Esophagus muscularis mucosa (tissue), 4 donors: Measurements from ENCODE around the gene RHBDF2. TPM values are rescaled to one million over a fixed set of nuclear protein-coding genes. Genes with fewer than 3 reads are reported as not detected.
A peak's percentile ranks its signal among the peaks of the same experiment; 100 is the strongest.

ENCODE experiments used
- DNase-seq: peaks from one replicate; pipeline ENCODE4 v3.0.0-alpha.2; 2017; ENCODE audit errors: extremely low spot score
- H3K27ac ChIP-seq, 4 donors: fragments of 200-600 bp; sonication (generic); replicated peaks in 1 of 4; 1 replicate in 3 of 4; 2 replicates in 1 of 4; pipeline ENCODE4 v1.5.1; 2016 to 2019; ENCODE audit warnings: mild to moderate bottlenecking in 1 of 4
- H3K27me3 ChIP-seq, 4 donors: fragments of 200-600 bp; sonication (generic); one replicate each; pipeline versions ENCODE4 v1.5.1 to v1.6.0; 2016 to 2019
- H3K36me3 ChIP-seq, 4 donors: fragments of 200-600 bp; sonication (generic); one replicate each; pipeline ENCODE4 v1.5.1; 2016 to 2019
- H3K4me1 ChIP-seq, 4 donors: fragments of 200-600 bp; sonication (generic); one replicate each; pipeline ENCODE4 v1.5.1; 2016 to 2019
- H3K4me3 ChIP-seq, 4 donors: fragments of 200-600 bp; sonication (generic); 1 replicate in 2 of 4; 2 replicates in 2 of 4; pipeline ENCODE4 v1.5.1; 2016 to 2019; ENCODE audit warnings: mild to moderate bottlenecking in 4 of 4, moderate library complexity in 1 of 4
- H3K9me3 ChIP-seq, 4 donors: fragments of 200-600 bp; sonication (generic); 1 replicate in 3 of 4; 2 replicates in 1 of 4; pipeline ENCODE4 v1.5.1; 2016 to 2019
- EP300 ChIP-seq: sonication (generic); formaldehyde crosslinking; IDR thresholded peaks from one replicate; pipeline ENCODE4 v1.6.1; 2017; ENCODE audit warnings: antibody characterized with exemption
- POLR2A ChIP-seq: fragments of 450-650 bp; IDR thresholded peaks from one replicate; pipeline ENCODE4 v1.6.1; 2017; ENCODE audit warnings: antibody characterized with exemption, moderate library complexity, mild to moderate bottlenecking, low read depth
- POLR2AphosphoS5 ChIP-seq, 2 donors: sonication (generic); formaldehyde crosslinking; IDR thresholded peaks; one replicate each; pipeline ENCODE4 v1.6.1; 2017; ENCODE audit warnings: antibody characterized with exemption in 2 of 2
- WGBS: methylation state at CpG from one replicate; pipeline ENCODE4 v1.1.5; 2018; 5-methylcytosine and 5-hydroxymethylcytosine counted together
- intact Hi-C: fragments of 100-400 bp; cut with DNase I; formaldehyde crosslinking; loops from one replicate; pipeline ENCODE4 v1.15.1; 2023
- total RNA-seq, 4 donors: library from RNA; depleted of rRNA; stranded (reverse); fragments of >200 nt; gene quantifications; one replicate each; pipeline versions ENCODE4 v1.1.0 to v1.2.1, GENCODE V29; 2016
- TF ChIP-seq, protein P1 (sequence below), 3 experiments: fragments of 200-600 bp in 2 of 3; fragments of 450-650 bp in 1 of 3; sonication (generic) in 2 of 3; IDR thresholded peaks; one replicate each; pipeline ENCODE4 v1.5.1; 2017 to 2019; ENCODE audit warnings: antibody characterized with exemption in 3 of 3, mild to moderate bottlenecking in 2 of 3, moderate library complexity in 1 of 3

The RHBDF2 gene
- total RNA-seq, 4 donors from 2014 or later = 12.9 to 22.5 (median 15.4) TPM

DNA sequence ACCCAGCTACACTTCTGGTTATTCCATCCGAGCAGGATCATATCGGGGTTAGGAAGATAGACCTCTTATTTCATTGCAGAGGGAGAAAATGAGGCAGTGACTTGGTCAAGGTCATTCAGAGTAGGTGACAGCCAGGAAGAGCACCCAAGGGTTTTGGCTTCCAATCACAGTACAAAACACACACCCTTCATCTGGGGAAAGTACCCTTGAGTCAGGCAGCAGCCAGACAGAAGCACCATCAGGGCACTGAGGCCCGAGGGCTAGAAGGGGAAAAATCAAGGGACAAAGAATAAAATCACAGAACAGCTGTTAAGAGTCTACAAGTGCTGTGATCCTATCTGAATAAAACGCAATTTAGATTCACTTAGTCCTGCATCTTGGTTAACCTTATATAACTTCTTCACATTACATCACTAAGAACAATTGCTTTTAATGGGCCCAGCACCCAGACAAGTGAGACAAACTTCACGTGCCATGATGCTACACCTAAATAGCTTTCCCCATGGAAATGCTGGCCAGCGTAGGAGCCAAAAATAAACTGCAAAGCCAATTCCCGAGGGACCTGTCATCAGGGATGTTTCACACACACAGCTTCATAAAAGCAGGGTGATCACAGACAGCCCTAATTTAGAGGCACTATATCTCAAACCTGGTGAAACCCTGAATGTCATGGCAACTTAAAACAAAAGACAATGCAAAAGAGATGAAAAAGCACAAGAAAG lies 53.1 kb downstream of the RHBDF2 start:
- intact Hi-C loops = no loop called here
- no peak for DNase-seq
- Histone ChIP-seq H3K27me3 (no peaks in the 10 kb centered on the region), H3K27ac (peak overlapping the region in 2 of 4 donors; percentile 28 to 53), H3K4me3 (no peak overlapping the region), H3K9me3 (no peaks in the 10 kb centered on the region), H3K4me1 (peaks cover 41 to 58% (median 44%) of the 10 kb centered on the region in 4 donors), H3K36me3 (no peaks in the 10 kb centered on the region)
- TF ChIP-seq POLR2AphosphoS5 (IDR thresholded peaks at IDR 0.05) = peak; percentile 43 to 45
- TF ChIP-seq, protein P1, sequence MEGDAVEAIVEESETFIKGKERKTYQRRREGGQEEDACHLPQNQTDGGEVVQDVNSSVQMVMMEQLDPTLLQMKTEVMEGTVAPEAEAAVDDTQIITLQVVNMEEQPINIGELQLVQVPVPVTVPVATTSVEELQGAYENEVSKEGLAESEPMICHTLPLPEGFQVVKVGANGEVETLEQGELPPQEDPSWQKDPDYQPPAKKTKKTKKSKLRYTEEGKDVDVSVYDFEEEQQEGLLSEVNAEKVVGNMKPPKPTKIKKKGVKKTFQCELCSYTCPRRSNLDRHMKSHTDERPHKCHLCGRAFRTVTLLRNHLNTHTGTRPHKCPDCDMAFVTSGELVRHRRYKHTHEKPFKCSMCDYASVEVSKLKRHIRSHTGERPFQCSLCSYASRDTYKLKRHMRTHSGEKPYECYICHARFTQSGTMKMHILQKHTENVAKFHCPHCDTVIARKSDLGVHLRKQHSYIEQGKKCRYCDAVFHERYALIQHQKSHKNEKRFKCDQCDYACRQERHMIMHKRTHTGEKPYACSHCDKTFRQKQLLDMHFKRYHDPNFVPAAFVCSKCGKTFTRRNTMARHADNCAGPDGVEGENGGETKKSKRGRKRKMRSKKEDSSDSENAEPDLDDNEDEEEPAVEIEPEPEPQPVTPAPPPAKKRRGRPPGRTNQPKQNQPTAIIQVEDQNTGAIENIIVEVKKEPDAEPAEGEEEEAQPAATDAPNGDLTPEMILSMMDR (IDR thresholded peaks at IDR 0.05) = no peak
- 60% methylated on average over 7 of the region's 7 CpGs for WGBS

DNA sequence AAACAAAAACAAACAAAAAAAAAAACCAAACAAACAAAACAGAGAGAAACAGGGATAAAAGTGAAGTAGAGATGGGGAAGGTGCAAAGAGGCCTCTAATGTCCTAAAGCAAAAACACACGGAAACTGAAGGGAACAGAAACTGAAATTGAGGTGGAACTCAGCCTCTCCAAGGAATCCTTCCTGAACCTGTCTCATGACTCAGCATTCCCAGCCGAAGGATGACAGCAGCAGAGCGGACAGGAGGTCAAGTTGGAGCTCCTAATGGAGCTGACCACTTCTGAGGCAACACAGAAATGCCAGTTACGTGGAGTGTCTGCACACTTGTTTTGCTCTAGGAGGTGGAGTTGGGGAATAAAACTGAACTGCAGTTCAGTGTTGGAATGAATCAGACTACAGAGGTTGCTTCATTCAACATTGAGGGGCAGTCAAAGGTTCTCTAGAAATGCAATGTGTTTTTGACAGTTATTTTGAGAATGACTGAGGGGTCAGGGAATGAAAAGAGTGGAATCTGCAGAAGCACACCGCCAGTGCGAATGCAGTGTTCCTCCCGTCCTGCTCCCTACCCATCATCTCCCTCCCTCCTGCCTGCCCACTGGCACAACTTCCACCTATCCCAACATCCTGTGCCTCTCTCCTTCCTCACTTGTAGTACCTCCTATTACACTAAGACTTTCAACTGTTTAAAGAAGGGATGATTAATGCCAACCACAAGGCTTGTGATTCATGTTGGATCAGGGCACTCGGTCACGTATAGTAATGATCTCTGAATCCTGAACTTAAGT lies 54.6 kb downstream of the RHBDF2 start:
- TF ChIP-seq POLR2A (no peak), EP300 (no peak), POLR2AphosphoS5 (IDR thresholded peaks at IDR 0.05) (peak; percentile 16 to 53)
- TF ChIP-seq, protein P1 (IDR thresholded peaks at IDR 0.05) = no peak
- H3K36me3 ChIP-seq = no peaks in the 10 kb centered on the region
- intact Hi-C loops = no loop called here
- no peaks in the 10 kb centered on the region for H3K27me3 ChIP-seq
- peak overlapping the region in 2 of 4 donors; percentile 37 to 44 for H3K27ac ChIP-seq
- no peaks in the 10 kb centered on the region for H3K9me3 ChIP-seq
- 60% methylated on average over 9 of the region's 9 CpGs for WGBS
- H3K4me1 ChIP-seq = peaks cover 32 to 48% (median 36%) of the 10 kb centered on the region in 4 donors
- no peak for DNase-seq
- no peak overlapping the region for H3K4me3 ChIP-seq

DNA sequence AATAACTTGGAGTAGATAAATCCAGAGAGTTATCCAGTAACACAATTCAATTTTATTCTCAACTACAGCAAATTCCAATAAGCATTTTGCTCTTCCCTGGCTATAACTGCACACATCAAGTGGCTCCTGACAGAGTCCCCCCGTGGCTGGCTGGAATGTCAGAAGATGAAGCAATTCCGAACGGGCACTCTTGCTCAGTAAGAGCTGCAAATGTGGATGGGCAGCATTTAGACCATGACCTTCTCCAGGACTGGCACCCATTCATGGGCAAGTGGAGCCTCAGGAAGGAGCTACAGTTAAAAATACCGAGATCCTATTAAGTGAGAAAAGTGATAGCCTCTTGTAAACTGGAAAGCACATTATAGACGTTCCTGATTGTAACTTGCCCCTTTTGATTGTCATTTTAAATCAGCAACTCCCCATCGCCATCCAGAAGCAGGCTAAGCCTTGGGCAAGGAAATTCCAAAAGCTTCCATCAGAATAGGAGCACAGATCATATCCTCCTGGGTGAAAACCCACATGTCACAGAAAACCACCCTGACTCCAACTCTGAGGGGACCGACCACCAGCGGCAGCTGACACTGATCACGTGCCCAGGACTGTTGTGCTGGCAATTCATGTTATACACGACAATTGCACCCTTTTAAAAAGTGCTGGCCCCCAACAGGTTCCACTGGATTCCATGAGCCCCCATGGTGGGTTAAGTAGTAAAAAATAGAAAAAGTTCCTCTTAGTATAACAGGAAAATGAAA lies 55.4 kb downstream of the RHBDF2 start:
- Histone ChIP-seq H3K4me1 (peaks cover 28 to 41% (median 33%) of the 10 kb centered on the region in 4 donors), H3K36me3 (no peaks in the 10 kb centered on the region), H3K4me3 (no peak overlapping the region), H3K9me3 (no peaks in the 10 kb centered on the region), H3K27me3 (no peaks in the 10 kb centered on the region), H3K27ac (no peak overlapping the region)
- WGBS = 80% methylated on average over 10 of the region's 10 CpGs
- intact Hi-C loops = no loop called here
- TF ChIP-seq EP300 (no peak), POLR2A (no peak), POLR2AphosphoS5 (IDR thresholded peaks at IDR 0.05) (no peak)
- TF ChIP-seq, protein P1 (IDR thresholded peaks at IDR 0.05) = no peak
- DNase-seq = no peak

DNA sequence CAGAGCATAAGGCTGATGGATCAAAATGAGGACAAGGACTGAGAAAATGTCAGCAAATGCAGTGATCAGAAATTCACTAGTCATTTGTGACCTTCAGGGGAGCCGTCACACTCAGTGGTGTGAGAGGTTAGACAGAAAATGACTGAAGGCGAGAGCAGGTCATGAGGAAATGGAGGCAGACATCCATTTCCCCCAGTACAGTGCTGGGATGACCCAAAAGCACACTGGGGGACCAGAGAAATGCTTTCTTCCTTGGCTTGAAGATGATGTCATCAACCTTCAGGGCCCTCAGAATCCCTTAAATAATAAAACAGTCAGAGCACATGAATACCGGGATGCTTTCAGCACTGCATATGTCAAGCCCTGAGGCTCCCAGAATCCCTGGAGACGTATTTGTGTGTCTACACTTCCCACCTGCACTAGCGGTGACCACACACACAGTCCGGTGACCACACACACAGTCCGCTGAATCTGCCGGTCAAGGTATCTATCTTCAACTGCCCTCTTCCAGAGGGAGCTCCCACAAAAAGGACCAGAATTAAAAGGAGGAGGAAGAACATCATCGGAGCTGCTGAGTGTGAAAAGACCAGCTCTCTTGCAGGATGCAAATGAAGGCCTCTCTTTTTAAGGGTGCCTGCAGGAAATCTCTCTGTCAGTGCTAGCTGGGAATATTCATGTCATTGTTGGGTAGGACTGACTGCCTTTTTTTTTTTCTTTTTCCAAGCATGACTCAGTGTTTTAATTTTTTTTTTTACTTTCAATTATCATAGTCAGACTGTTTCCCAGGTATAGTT lies 56.5 kb downstream of the RHBDF2 start:
- no peaks in the 10 kb centered on the region for H3K9me3 ChIP-seq
- H3K4me3 ChIP-seq = no peak overlapping the region
- intact Hi-C loops = no loop called here
- H3K27me3 ChIP-seq = no peaks in the 10 kb centered on the region
- no peak for TF ChIP-seq EP300
- TF ChIP-seq, protein P1 (IDR thresholded peaks at IDR 0.05) = no peak
- TF ChIP-seq POLR2A = no peak
- no peak for TF ChIP-seq POLR2AphosphoS5 (IDR thresholded peaks at IDR 0.05)
- DNase-seq = no peak
- H3K27ac ChIP-seq = no peak overlapping the region
- H3K4me1 ChIP-seq = peaks cover 28 to 40% (median 33%) of the 10 kb centered on the region in 4 donors
- no peaks in the 10 kb centered on the region for H3K36me3 ChIP-seq
- WGBS = 80% methylated on average over 9 of the region's 9 CpGs
